NK-92 (cell line): ENCODE data around the gene DPEP1.
"Not testable (repeated sequence)": the region's sequence is repeated elsewhere in the genome, so short reads cannot be mapped to it uniquely, and the experiment has no call there.

Source experiments
- DNase-seq: peaks from one replicate; lab custom pipeline; 2025; ENCODE audit not compliant: unreplicated experiment; lab: John Stamatoyannopoulos, UW

DPEP1 gene

DNA sequence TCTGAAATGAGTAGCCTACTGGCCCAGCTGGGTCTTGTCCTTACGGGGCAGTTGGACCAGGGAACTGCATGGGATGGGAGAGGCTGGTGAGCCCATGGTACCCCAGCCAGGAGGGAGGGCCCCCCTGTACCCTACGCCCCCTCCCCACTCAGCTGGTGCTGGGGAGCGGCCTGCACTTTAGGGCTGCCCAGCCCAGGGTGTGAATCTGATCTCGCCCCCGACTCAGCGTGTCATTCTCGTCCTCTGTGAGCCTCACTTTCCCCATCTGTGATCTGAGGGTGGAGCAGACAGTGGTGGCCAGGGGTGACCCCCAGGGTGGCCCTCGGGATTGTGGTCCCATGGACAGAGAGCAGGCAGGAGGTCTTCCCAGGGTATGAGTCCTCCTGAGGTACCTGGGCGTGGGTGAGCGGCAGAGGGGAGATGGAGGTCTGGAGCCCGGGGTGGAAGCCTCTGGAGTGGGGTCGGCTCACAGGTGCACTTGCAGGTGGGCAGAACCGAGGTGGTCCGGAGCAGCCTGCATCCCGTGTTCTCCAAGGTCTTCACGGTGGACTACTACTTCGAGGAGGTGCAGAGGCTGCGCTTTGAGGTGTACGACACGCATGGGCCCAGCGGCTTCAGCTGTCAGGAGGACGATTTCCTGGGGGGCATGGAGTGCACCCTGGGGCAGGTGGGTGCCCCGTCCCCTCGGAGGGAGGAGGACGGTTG is 36.2 kb upstream of the DPEP1 start:
- no peak for DNase-seq

DNA sequence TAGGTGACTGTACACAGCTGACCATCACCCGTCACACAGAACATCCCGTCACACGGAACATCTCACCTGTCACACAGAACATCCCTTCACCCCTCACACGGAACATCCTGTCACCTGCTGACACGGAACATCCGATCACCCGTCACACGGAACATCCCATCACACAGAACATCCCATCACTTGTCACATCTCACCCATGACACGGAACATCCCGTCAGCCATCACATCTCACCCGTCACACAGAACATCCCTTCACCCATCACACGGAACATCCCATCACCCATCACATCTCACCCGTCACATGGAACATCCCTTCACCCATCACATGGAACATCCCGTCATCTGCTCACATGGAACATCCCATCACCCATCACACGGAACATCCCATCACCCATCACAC is 34.1 kb upstream of the DPEP1 start:
- no peak for DNase-seq

DNA sequence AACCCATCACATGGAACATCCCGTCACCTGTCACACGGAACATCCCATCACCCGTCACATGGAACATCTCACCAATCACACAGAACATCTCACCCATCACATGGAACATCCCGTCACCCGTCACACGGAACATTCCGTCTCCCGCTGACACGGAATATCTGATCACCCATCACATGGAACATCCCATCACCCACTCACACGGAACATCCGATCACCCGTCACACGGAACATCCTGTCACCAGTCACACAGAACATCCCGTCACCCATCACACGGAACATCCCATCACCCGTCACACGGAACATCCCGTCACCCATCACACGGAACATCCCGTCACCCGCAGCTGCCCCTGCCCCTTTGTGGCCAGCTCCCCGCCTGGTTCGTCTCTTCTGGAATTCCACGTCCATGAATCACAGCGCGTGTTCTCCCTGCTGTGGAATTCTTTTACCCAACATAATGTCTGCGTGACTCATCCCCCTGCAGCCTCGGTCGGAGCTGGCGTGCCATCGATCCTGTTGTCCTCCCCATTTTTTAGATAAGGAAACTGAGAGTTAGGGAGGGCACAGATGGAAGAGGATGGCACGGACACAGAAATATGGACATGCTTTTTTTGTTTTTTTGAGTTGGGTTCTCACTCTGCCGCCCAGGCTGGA is 32.3 kb upstream of the DPEP1 start:
- no peak for DNase-seq

DNA sequence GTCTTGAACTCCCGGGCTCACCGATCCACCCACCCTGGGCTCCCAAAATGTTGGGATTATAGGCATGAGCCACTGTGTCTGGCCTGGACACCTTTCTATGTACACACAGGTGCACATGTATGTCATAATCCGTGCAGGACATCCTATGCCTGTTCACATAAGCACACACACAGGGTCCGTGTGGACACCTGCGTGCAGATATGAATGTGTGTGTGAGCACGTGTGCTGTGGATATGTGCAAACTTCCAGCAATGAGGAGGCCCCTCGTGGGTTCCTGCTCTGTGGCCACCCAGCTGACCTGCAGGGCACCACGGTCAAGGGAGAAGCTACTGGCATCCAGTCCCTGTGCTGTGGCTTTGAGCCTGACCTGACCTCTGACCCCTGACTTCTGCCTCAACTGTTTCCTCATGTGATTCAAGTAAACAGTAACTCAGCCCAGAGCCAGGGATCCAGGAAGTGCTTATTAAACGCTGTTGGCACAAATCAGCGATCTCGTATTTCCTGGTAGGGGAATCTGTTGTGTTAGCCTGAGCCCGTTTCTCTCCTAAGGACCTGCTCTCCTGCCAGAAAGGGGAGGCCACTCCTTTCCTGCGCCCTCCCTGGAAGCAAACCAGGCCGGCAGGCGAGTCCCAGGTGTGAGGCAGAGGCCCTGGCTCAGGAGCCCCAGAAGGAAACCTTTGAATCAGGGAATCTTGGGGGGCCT is 31.4 kb upstream of the DPEP1 start:
- DNase-seq: no peak

DNA sequence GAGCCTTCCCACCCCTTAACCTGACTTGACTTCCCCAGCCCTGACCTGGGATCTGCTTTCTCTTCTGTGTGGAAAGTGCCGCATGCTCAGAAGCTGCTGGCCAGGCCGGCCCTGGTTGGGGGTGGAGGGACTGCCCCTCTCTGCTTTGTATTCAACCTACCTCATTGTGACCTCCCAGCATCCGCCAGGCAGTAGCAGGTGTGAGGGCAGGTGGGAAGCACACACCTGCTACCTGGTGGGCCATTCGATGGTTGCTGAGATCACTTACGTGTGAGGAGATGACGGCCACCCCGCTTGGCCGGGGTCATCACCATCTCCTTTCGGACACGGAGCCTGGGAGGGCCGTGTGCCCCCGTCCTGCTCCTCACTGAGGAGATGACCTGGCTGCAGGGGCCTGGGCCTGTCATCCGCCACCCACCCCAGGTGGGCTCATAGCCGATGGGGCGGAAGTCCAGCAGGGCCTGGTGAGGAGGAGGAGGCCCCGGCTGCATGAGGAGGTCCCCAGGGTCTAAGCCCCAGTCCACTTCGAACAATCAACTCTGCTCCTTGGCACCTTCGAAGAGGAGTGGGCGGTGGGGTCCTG is 30.7 kb upstream of the DPEP1 start:
- DNase-seq: no peak

DNA sequence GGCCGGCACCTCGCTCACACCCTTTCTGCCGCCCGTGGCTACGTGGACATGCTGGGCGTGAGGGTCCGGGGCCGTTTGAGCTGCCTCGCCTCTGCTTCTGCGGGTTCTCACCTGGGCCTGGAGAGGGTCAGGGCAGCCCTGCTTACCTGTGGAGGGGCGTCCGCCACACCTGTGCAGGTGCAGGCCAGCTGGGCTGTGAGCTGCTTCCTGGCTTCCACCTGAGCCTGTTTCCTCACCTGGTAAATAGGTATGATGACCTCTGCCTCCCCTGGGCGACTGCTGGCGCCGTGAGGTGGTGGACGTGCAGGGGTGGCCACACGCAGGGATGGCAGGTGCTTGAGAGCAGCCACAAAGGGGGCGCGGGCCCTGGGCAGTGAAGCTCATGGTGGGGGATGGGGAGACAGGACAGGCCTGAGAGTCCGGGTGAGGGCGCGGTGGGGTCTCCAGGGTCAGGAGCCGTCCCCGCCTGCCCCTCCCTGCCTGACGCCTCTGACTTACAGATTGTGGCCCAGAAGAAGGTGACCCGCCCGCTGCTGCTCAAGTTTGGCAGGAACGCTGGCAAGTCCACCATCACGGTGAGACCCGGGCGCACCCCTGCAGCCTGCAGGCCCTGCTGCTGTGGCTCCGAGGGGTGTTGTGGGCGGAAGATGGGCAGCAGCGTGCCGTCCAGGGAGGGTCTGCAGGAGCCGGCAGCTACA is 30.1 kb upstream of the DPEP1 start:
- DNase-seq: no peak

DNA sequence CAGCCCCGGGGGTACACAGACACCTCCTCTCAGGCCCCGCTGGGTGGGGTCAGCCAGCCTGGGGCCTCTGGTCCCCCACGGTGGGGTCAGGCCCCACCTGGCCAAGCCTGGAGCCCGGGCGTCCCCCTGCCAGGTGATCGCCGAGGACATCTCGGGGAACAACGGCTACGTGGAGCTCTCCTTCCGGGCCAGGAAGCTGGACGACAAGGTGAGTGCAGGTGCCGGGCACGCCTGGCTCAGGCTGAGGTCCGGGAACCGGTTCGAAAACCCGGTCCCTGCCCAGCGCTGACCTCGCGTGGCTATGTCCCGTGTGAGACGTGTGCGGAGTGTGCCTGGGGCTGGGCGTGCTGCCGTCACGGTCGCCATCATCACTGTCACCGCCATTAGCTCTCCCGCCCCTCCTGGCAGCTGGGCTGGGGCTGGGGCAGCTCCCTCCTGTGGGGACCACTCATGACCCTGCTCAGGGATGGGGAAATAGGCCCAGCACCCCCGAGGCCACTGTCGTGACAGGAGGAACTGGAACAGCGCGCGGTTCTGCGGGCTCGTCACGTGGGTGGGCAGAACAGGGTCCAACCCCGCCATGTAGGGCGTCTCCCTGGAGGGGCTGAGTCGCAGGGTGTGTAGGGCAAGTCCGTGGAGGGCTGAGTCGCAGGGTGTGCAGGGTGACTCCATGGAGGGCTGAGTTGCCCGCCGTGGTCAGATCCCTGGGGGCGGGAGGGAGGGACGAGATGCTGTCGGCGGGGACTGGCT is 29.4 kb upstream of the DPEP1 start:
- DNase-seq: no peak

DNA sequence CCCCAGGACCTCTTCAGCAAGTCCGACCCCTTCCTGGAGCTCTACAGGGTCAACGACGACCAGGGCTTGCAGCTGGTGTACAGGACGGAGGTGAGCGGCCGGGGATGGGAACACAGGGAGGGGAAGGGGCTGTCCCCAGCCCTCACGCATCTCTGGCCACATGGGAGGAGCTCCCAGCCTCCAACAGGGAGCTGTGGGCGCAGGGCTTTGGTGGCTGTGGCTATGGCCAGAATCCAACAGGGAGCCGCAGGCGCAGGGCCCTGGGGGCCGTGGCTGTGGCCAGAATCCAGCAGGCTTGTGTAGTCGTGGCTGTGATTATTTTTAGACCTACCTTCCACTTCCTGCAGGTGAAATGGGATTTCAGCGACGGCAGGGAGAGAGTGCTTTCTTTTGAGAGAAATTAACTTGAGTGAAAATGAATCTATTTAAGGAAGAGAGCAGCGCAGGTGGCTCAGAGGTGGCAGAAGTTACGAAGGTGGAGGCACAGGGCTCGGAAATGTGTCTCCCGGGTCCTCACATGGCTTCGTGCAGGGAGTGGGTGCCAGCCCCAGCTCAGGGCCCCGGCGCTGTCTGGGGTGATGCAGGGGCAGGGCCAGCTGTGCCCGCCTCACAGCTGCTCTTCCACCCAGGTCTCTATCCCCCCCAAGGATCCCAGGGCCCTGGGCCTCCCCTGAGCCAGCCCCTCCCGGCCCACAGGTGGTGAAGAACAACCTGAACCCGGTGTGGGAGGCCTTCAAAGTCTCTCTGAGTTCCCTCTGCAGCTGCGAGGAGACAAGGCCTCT is 28.5 kb upstream of the DPEP1 start:
- DNase-seq: no peak

DNA sequence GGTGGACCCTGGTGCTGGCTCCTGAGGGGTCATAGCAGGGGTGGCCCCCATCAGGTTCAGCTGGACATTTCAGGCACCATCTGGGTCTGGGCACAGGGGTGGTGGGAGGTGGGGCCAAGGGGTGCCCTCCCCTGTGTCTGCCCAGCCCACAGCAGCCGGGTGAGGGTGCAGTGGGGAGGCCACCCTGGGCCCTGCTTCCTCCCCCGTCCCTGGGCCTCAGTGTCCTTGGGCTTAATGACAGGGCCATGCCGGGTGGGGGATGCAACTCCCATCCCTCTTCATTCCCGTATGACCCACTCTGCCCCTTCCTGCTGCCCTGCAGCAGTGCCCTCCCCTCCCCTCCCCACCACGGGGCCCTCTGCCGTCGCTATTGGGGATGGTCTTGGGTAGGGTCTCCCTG is 27.2 kb upstream of the DPEP1 start:
- DNase-seq: no peak

DNA sequence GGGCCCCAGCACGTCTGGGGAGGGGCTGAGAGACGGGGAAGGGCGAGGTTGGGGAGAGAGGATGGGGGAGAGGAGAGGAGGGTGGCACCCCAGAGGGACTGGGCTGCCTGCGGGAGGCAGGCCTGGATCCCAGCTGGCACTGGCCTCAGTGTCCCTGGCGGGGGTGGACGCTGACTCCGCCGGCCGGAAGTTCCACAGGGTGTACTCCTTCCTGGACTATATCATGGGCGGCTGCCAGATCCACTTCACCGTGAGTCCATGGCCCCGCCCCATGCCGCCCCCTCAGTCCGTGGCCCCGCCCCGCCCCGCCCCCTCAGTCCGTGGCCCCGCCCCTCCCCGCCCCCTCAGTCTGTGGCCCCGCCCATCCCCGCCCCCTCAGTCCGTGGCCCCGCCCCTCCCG is 26.6 kb upstream of the DPEP1 start:
- no peak for DNase-seq

DNA sequence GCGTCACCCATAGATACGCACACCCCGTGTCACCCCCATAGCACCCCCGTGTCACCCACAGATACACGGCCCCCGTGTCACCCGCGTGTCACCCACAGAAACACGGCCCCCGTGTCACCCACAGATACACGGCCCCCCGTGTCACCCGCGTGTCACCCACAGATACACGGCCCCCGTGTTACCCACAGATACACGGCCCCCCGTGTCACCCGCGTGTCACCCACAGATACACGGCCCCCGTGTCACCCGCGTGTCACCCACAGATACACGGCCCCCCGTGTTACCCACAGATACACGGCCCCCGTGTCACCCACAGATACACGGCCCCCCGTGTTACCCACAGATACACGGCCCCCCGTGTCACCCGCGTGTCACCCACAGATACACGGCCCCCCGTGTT is 25.8 kb upstream of the DPEP1 start:
- not testable (repeated sequence) for DNase-seq

DNA sequence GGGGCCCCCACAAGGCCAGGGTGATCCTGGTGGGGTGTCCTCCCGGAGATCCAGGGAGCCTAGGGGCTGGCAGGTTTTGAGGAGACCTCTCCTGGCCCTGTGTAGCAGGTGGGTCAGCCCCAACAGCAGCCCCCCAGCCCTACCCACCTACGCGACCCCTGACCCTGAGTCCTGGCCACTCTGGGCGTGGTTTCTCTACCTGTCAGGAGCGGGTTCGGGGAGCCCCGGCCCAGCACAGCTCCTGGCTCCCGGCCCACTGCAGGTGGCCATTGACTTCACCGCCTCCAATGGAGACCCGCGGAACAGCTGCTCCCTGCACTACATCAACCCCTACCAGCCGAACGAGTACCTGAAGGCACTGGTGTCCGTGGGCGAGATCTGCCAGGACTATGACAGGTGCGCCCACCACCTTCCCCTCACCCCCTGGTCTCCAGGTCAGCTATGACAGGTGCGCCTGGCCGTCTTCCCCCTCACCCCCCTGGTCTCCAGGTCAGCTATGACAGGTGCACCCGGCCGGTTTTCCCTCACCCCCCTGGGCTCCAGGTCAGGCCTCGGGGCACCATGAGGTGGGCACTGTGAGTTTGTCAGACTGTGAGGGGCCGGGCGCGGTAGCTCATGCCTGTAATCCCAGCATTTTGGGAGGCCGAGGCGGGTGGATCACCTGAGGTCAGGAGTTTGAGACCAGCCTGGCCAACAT is 24.9 kb upstream of the DPEP1 start:
- DNase-seq: no peak

DNA sequence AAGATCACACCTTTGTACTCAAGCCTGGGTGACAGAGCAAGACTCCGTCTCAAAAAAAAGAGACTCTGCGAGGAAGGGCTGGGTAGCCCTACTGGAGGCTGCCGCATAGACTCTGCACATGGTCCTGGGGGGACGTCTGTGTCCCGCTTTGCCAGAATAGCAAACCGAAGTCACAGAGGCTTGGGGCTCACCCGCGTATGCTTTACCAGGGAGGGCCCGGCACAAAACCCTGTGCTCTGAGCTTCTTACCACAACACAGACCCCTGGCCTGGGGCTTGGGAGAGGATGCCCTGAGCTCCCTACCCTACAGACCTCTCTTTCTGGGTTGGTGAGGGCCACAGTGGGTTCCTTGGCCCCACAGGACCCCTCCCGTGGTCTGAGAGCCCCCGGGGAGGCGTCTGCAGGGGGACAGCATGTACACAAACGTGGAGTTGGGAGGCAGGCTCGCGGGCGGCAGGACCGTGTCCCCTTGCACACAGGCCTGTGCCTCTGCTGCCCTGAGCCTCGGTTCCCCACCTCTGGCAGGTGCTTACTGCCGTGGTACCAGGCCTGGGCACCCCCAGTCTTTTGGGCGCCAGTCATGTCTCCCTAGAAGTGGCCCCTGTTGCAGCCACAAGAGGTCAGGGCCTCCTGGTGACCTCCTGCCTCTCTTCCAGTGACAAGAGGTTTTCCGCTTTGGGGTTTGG is 24.1 kb upstream of the DPEP1 start:
- DNase-seq: no peak

DNA sequence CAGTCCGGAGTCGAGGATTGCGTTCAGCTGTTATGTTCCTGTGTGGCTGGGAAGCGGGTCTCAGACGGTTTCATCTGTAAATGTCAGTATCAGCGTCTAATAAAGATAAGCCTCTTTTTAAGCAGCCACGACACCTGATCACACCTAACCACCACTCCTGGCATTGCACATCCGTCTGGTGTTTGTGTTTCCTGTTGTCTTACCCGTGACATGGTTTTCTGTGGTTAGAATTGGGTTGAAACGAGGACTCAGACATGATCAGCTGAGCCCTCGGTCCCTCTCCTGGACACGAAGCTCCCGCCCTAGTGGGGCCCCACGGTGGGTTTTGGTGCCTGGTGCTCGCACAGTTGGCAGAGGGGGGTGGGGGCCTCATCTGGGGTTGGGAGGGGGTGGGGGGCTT is 19.6 kb upstream of the DPEP1 start:
- DNase-seq: no peak

DNA sequence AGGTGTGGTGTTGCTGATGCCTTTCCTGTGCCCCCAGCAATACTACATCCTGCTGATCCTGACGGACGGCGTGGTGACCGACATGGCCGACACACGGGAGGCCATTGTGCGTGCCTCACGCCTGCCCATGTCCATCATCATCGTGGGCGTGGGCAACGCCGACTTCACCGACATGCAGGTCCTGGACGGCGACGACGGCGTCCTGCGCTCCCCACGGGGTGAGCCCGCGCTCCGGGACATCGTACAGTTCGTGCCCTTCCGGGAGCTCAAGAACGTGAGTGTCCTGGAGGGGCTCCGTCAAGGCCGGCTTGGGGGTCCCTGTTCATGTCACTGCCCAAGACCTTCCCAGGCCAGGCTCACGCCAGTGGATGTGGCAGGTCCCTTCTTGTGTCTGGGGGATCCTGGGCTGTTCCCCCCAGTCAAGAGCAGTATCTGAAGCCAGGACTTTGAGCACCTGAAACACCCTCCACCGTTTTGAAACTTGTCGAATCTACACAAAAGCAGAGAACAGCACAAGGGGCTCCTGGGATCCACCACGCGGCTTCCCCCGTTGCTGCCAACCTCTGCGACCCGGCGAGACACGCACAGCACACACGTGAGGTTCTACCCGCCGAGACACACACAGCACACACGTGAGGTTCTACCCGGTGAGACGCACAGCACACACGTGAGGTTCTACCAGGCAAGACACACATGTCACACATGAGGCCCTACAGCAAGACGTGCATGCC is 17.9 kb upstream of the DPEP1 start:
- DNase-seq: no peak

DNA sequence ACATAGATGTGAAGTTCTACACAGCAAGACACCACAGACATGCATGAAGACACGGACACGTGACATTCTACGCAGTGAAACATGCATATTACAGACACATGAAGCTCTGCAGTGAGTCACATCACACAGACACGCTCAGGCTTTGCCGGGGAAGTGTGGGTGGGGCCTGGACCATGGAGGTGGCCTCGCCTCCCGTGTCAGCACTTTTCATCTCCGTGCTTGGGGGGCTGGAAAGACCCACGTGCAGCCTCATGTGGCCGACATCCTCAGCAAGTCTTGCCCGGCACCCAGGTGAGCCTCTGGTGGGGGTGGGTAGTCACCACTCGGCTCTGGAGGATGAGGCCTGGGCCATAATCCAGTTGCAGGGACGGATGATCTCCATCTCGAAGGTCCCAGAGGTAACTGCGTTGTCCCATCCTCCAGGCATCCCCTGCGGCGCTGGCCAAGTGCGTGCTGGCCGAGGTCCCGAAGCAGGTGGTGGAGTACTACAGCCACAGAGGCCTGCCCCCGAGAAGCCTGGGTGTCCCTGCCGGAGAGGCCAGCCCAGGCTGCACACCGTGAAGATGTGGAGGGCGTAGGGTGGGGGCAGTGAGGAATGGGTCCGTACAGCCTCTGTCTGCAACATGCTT is 17.3 kb upstream of the DPEP1 start:
- no peak for DNase-seq

DNA sequence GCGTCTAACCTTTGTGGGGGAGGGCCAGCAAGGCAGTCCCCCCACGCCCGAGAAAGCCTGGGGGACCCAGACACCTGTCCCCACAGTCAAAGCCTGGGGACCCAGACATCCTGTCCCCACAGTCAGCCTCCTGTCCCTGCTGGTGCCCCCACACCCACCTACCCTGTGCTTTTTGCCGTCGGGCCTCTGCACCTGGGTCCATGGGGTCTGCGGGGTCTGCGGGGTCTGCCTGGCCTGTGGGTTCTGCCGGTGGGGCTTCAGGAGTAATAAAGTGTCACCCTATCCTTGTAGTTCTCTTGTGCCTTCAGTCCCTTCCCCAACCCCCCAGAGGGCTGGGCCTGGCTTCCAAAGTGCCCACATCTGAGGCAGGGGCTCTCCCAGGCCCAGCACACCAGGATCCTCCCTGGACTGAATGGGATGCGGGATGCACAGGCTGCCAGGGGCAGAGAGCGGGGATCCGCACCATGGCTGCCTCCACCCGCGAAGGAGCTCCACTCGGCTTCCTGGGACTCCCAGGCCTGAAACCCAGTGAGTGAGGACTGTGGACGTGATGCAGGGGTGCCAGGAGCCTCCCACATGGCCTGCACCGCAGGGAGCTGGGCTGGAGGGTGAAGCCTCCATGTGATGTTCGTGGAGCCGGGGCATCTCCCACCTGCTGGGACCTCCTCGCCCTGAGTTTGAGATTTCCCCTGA is 16.3 kb upstream of the DPEP1 start:
- DNase-seq: no peak
